Dermis blood vessel endothelial cell (primary cell): ENCODE results near the gene RELCH. TPM values are rescaled to one million over a fixed set of nuclear protein-coding genes. Genes with fewer than 3 reads are reported as not detected.
"Not testable (repeated sequence)": the region's sequence is repeated elsewhere in the genome, so short reads cannot be mapped to it uniquely, and the experiment has no call there.

Source experiments
- DNase-seq: peaks from one replicate; pipeline ENCODE4 v3.0.0; 2010
- total RNA-seq: library from RNA; depleted of rRNA; stranded (reverse); fragments of >200 nt; gene quantifications from 2 replicates; pipeline ENCODE4 v1.2.3, GENCODE V29; 2014

Gene RELCH, protein sequence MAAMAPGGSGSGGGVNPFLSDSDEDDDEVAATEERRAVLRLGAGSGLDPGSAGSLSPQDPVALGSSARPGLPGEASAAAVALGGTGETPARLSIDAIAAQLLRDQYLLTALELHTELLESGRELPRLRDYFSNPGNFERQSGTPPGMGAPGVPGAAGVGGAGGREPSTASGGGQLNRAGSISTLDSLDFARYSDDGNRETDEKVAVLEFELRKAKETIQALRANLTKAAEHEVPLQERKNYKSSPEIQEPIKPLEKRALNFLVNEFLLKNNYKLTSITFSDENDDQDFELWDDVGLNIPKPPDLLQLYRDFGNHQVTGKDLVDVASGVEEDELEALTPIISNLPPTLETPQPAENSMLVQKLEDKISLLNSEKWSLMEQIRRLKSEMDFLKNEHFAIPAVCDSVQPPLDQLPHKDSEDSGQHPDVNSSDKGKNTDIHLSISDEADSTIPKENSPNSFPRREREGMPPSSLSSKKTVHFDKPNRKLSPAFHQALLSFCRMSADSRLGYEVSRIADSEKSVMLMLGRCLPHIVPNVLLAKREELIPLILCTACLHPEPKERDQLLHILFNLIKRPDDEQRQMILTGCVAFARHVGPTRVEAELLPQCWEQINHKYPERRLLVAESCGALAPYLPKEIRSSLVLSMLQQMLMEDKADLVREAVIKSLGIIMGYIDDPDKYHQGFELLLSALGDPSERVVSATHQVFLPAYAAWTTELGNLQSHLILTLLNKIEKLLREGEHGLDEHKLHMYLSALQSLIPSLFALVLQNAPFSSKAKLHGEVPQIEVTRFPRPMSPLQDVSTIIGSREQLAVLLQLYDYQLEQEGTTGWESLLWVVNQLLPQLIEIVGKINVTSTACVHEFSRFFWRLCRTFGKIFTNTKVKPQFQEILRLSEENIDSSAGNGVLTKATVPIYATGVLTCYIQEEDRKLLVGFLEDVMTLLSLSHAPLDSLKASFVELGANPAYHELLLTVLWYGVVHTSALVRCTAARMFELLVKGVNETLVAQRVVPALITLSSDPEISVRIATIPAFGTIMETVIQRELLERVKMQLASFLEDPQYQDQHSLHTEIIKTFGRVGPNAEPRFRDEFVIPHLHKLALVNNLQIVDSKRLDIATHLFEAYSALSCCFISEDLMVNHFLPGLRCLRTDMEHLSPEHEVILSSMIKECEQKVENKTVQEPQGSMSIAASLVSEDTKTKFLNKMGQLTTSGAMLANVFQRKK
- 32.0 and 34.9 TPM in 2 replicates for total RNA-seq

DNA sequence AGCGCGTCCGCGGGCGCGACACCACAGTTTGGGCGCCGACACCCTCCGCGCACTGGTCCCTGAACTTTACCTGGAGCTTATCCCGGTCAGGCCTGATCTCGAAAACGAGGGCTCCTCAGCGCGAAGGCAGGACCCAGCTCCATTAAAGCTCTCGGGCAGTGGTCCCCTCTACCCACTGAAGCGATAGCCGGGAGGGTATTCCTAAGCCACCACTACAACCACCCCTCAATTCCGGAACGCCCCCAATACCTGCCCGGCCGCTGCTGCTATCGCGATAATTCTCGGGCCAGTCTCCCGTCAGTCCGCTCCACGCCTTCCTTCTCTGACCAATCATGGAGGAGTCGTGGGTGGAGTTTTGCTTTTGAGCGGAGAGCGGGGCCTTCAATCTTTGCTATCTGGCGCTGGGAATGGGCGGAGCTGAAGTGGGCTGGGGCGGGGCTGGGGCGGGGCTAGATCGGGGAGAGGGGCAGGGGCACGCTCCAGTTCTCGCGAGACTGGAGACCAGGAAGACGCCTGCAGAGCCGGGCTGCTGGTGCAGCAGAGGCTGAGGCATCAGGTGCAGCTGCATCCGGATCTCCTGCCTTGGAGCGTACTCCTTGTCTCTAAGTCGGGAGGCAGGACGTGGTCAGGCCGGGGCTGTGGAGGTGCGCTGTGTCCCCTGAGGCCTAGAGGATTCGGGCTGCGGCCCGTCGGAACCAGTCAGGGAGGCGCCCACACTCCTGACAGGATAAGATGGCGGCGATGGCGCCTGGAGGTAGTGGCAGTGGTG is at the start of gene RELCH, which contains the start of gene PIGN:
Gene RELCH (plus strand): TSS at position 482 of the 769 bp plus-strand sequence. CDS start 251 bp downstream, at position 733.
Gene PIGN (minus strand): TSS at position 283 of the 769 bp plus-strand sequence. CDS start 25,703 bp downstream, outside the sequence.
- peak; percentile 99 for DNase-seq

DNA sequence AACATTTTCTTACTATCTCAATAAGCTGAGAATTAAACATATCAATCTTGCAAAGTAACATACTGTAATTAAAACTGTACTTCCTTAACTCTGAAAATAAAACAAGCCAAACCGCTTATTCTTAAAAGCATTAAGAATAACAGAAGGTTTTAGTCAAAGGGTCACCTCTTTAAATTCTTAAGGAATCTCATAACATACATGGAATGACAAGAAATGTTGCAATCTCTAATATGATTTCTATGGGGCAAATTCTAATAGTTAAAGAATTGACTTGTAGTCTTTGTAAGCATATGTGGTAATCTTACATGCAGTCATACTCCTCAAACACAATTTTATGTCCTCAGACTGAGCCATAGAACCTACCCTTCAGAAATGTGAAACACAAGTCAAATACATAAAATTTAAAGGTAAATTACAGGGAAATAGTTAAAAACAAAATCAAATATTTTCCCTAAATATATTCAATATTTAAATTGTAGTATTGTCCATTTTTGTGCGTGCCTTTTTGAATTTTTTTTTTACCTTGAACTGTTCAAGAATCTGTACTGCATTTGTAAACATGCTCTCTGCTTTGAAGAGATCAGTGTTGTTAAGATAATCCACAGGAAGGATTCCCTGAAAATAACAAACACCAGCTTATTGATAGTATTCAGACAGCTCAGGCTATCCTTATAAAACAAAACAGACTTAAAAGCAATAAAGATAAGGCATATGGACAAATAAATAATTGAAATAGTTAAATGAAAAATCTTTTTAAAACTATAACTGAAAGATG is 48.4 kb upstream of the RELCH start:
- no peak for DNase-seq

DNA sequence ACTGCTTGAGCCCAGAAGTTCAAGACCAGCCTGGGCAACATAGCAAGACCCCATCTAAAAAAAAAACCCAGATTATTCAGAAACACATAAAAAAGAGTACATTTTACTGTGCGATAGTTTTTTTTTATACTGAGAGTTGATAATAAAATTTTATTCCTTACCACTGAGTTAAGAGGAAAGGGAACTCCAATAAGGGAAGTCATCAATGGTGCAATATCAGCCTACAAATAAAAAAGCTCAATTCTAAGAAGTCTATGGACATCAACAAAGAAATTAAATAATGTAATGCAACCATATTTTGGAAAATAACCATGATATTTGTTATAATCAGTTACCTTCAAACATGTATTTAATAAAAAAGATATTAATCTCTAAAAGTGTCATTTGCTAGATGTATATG is 46.8 kb upstream of the RELCH start:
- no peak for DNase-seq

DNA sequence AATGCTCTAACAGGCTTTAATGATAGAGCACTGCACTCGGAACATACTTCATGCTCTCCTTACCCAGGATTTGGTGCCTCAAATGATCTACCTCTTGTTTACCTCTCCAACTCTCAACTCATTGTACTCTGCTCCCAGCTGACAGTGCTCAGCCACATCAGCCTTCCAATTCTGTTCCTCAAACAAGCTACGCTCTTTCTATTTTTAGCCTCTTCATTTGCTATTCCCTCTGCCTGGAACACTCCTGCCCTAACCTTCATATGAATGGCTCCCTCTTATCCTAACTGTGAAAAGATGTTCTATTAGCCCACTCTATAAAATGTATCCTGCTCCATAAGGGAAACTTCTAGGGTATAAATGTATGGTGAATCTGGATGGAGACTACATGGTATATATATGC is 42.7 kb upstream of the RELCH start:
- no peak for DNase-seq

DNA sequence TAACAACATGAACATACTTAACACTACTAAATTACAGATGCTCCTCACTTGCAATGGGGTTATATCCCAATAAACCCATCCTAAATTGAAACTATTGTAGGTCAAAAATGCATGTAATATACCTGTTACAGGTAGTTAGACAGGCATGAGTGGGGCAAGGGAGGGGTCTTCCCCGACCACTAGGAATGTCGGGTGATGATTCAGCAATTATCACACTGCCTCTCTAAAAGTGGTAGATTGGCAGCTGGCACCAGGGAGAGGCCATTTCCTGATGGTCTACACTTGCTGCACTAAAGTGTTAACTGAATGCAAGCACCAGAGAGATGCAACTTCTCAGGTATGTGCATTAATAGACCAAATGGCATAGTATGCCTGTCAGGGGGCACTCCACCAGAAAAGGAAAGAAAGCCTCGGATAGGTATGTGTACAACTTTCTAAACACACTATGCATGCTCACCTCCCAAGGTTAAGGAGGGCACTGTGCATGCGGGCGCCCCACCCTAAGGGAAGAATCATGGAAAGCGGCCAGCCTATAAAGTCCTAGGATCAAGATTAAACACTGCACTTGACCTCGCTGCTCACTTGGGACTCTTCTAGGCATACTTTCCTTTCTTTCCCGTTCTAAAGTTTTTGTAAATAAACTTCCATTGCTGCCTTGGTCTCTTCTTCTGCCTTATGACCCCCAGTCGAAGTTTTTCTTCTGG is 35.8 kb upstream of the RELCH start:
- DNase-seq = no peak

DNA sequence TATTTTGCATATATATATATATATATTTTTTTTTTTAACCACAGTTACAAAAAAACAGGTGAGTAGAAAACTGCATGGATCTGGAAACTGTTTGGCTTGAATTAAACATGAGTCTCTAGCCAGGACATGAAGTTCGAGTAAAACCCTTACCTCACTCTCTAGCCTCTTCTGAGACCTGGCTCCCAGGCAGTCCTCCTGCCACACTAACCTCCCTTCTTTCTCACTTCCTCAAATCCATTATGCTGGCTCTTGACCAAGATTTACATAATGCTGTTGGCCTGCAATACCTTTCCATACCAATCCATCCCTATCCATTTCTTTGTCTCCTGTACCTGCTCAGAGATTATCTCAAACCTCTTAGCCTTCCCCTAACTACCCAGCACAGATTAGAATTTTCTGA is 34.2 kb upstream of the RELCH start:
- no peak for DNase-seq

DNA sequence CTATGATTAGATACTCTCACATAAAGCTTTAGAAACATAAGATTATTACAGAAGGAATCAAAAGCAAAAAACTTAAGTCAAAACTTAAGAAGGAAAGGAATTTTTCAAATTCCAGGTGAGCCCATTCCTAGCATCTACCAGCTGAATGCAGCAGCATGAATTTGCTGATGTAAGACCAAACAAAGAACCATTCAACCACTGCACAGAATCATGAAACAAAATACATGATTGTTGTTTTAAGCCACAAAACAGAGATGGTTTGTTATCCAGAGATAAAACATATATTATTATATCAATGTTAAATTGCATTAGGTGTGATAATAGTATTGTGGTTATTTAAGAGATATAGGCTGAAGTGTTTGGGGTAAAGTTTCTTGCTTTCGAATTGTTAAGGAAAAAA is 29.2 kb upstream of the RELCH start:
- DNase-seq = no peak

DNA sequence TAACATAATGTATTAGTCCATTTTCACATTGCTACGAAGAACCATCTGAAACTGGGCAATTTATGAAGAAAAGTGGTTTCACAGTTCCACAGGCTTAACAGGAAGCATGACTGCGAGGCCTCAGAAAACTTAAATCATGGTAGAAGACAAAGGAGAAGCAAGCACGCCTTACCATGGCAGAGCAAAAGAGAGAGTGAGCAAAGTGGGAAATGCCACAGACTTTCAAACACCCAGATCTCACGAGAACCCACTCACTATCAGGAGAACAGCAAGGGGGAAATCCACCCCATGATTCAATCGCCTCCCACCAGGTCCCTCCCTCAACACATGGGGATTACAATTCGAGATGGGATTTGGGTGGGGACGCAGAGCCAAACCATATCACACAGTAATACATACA is 22.7 kb upstream of the RELCH start:
- DNase-seq = no peak

DNA sequence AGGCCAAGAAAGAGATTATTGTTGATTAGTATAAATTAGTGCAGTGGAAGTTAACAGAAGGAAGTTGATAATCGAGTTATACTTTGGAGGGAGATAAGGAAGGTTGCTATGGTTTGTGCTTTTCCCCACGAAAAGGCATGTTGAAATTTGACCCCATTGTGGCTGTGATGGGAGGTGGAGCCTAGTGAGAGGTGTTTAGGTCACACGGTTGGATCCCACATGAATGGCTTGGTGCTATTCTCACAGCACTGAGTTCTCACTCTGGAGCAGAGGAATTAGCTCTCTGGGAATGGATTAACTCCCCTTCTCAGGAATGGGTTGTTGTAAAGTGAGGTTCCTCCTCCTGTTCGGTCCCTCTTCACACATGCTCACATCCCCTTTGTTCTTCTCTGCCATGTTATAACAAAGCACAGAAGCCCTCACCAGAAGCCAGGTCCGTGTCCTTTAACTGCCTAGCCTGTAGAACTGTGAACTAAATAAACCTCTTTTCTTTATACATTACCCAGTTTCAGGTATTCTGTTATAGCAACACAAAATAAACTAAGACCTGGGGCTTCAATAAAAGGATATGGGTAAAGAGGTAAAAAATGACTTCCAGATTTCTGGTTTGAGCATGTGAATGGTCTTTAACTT is 22.1 kb upstream of the RELCH start:
- no peak for DNase-seq

DNA sequence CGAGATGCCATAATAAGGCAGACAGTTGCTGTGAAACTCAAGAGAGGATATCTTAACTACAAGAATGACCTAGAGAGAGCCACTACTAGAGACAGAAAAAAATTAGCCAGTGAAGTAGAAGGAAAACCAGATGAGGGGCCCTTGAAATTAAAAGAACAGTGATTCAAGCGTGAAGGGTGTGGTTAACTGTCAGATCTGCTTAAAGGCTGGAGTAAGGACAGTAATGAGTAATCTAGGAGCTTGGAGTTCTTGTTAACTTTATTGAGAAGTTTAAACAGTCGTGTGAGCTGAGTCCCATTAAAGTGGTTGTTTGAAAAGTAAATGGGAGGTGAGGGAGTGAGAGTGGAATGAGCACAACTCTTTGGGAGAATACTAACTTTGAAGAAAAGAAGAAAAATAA is 21.5 kb upstream of the RELCH start:
- DNase-seq = no peak

DNA sequence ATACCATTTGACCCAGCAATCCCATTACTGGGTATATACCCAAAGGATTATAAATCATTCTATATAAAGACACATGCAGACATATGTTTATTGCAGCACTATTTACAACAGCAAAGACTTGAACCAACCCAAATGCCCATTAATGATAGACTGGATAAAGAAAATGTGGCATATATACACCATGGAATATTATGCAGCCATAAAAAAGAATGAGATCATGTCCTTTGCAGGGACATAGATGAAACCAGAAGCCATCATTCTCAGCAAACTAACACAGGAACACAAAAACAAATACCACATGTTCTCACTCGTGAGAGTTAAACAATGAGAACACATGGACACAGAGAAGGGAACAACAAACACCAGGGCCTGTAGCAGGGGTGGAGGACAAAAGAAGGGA is 20.5 kb upstream of the RELCH start:
- not testable (repeated sequence) for DNase-seq

DNA sequence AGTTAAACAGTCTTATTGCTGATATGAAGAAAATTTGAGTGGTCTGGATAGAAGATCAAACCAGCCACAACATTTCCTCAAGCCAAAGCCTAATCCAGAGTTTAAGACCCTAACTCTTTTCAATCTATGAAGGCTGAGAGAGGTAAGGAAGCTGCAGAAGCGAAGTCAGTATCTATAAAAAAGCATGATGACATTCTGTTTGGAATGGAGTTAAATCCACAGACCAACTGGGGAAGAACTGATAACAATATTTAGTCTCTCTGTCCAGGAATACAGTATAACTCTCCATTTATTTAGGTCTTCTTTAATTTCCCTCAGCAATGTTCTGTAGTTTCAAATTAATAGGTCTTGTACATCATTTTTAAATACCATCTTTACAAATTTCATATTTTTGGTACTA is 16.2 kb upstream of the RELCH start:
- no peak for DNase-seq

DNA sequence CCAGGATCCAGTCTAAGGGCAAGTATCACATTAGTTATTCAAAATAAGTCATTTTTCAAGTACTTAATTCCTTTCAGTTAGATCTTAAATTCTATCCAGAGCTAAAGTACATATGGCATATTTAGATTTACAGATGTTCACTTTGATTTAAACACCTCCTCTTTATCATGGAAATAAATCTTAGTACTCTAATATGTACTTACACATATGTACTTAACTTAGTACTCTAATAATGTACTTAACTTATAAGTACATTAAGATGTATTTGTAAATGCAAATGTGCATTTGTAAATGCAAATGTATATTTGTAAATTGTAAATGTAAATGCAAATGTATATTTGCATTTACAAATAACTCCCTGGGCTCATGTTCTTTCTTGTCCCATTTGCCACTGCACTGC is 14.8 kb upstream of the RELCH start:
- no peak for DNase-seq

DNA sequence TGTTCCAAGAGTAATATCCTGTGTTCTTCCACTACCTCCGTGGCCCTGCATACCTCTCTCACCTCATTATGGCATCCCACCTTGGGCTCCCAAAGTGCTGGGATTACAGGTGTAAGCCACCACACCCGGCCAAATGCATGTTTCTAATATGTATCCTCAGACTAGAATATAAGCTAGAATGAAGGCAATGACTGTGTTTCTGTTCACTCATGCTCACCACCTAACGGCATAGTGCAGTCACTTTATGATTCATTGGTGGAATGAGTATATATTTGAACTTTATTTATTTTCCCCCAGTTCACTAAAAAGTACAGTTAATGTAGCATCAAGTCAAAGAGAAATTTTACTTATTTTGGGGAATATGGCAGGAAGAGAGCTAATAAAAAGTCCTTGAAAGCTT is 11.5 kb upstream of the RELCH start:
- no peak for DNase-seq

DNA sequence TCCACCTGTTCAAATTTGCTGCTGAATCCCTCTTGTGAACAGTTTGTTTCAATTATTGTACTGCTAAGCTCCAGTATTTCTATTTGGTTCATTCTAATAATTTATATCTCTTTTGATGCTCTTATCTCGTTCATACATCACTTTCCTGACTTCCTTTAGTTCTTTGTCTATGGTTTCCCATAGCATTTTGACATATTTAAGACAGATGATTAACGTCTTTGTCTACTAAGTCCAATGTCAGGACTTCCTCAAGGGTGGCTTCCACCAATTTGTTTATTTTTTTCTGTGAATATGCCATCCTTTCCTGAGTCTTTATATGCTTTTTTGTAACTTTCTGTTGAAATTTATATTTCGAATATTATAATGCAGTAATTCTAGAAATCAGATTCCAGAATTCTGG is 9.8 kb upstream of the RELCH start:
- DNase-seq = peak; percentile 52

DNA sequence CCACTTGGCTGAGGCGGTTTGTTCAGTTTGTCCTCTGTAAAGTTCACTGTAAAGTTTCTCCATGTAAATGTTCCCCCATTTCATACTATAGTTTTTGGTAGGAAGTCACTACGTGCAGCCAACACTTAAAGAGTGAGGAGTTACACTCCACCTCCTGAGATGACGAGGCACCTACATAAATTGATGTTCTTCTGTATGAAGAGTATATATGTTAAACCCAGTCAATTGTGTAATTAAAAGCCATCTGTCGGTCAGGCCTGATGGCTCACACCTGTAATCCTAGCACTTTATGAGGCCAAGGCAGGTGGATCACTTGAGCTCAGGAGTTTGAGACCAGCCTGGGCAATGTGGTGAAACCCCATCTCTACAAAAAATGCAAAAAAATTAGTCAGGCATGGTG is 7.8 kb upstream of the RELCH start:
- DNase-seq = no peak

DNA sequence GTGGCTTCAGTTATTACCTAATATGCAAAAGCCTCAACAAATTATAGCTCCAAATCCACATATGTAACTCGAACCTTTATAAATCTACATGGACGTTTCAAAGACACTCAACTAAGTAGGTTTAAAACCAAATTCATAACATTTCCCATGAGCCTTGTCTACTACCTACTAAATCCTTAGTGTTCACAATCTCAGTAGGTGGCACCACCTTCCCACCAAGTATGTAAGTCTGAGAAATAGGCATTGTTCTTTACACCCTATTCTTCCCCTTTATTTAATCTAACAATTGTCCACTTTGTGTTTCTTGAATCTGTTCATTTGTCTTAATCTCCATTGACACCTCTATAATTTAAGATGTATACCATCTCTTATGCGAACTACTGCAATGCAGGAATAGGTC is 4.8 kb upstream of the RELCH start:
- DNase-seq = peak; percentile 17

DNA sequence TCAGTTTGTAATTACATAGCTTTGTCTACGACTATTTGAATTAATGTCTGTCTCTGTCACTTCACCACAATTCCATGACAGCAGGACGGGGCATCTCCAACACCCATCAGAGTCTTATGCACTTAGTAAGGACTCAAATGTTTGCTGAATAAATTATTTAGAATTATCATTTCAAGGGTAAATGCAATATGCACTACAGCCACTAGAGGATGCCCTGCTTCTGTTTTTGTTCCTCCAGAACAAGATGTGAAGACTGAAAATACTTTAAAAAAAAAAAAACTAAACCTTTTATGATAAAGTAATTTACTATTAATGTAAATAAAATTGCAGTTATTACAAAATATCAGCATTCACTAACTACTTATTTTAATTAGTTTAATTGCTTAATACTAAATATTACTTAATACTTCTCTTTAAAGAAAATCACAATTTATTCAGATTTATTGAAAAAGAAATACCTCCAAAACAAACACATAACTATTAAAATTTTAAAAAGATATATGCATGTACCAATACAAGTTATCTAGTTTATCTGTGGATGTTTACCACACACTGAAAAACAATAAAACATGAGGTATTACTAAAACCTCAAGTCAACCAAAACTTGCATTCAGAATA is 3.4 kb upstream of the RELCH start:
- DNase-seq = peak; percentile 81

DNA sequence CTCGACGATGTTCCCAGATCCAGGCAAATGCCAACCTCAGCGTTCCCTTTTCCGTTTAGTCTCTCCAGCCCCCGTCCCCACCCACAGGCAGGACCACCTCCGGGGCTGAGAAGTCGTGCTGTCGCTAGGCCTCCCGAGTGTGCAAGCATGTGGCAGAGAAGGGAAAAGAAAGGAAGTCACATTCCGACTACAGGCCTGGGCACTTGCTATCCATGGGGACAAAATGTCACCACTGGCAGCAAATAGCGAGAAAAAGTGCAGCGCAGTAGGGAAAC is 619 bp upstream of the RELCH start:
- DNase-seq = peak; percentile 55
